HepG2 (cell line): ENCODE results near the gene MAMSTR. TPM values are rescaled to one million over a fixed set of nuclear protein-coding genes. Genes with fewer than 3 reads are reported as not detected.
A peak's percentile ranks its signal among the peaks of the same experiment; 100 is the strongest.

ENCODE experiments used
- ATF7 ChIP-seq, 2 experiments: fragments of 450-650 bp in 1 of 2; sonication (generic) in 1 of 2; formaldehyde crosslinking in 1 of 2; IDR thresholded peaks; 2 replicates each; pipeline versions ENCODE4 v1.4.0 to v1.6.1; 2016 to 2020; ENCODE audit warnings: antibody characterized with exemption in 1 of 2, mild to moderate bottlenecking in 1 of 2, missing genetic modification reagents in 1 of 2
- CEBPG ChIP-seq: IDR thresholded peaks from 2 replicates; pipeline ENCODE4 v1.6.1; 2016
- EP300 ChIP-seq, 3 experiments: sonication (generic) in 1 of 3; formaldehyde crosslinking in 1 of 3; IDR thresholded peaks; 2 replicates each; pipeline versions ENCODE4 v1.5.1 to v1.6.1; 2011 to 2020; ENCODE audit warnings: low read depth in 2 of 3, low read length in 2 of 3, borderline replicate concordance in 1 of 3, improper control_type of control experiment in 1 of 3, mild to moderate bottlenecking in 1 of 3, missing genetic modification reagents in 1 of 3, moderate library complexity in 1 of 3
- HNRNPL ChIP-seq: fragments of 200-400 bp; formaldehyde crosslinking; IDR thresholded peaks from 2 replicates; pipeline ENCODE4 v1.6.1; 2017; ENCODE audit warnings: mild to moderate bottlenecking, low read depth, low read length
- KDM6A ChIP-seq: IDR thresholded peaks from 2 replicates; pipeline ENCODE4 v1.6.1; 2016; ENCODE audit warnings: low read depth
- MED8 ChIP-seq: sonication (generic); formaldehyde crosslinking; IDR thresholded peaks from 2 replicates; pipeline ENCODE4 v1.8.1; 2023; ENCODE audit warnings: mild to moderate bottlenecking, missing genetic modification reagents; ENCODE audit not compliant: insufficient replicate concordance
- NCOA2 ChIP-seq: sonication (generic); formaldehyde crosslinking; IDR thresholded peaks from 2 replicates; pipeline ENCODE4 v1.8.0; 2022; ENCODE audit warnings: inconsistent platforms
- NFE2 ChIP-seq: sonication (generic); formaldehyde crosslinking; IDR thresholded peaks from 2 replicates; pipeline ENCODE4 v1.4.0; 2020; ENCODE audit warnings: missing genetic modification reagents
- NR2F6 ChIP-seq, 2 experiments: IDR thresholded peaks; 2 replicates each; pipeline ENCODE4 v1.6.1; 2016; ENCODE audit warnings: antibody characterized with exemption in 1 of 2, mild to moderate bottlenecking in 1 of 2
- POLR2A ChIP-seq, 2 experiments: IDR thresholded peaks; 2 replicates each; pipeline ENCODE4 v1.6.1; 2011; ENCODE audit warnings: low read depth in 2 of 2, low read length in 2 of 2, mild to moderate bottlenecking in 1 of 2, moderate library complexity in 1 of 2; ENCODE audit not compliant: insufficient read depth in 1 of 2
- PRPF4 ChIP-seq: fragments of 200-400 bp; formaldehyde crosslinking; IDR thresholded peaks from 2 replicates; pipeline ENCODE4 v1.6.1; 2016; ENCODE audit warnings: low read length, low read depth; ENCODE audit not compliant: poor library complexity, severe bottlenecking
- RBM39 ChIP-seq: fragments of 200-400 bp; formaldehyde crosslinking; IDR thresholded peaks from one replicate; pipeline ENCODE4 v1.6.1; 2018; ENCODE audit warnings: antibody characterized with exemption, mild to moderate bottlenecking, low read depth, low read length; ENCODE audit not compliant: poor library complexity, severe bottlenecking
- SOX5 ChIP-seq: IDR thresholded peaks from 2 replicates; pipeline ENCODE4 v1.6.1; 2016; ENCODE audit warnings: borderline replicate concordance
- ZNF251 ChIP-seq: sonication (generic); formaldehyde crosslinking; IDR thresholded peaks from 2 replicates; pipeline ENCODE4 v1.9.0; 2021; ENCODE audit warnings: mild to moderate bottlenecking, missing genetic modification reagents
- ZNF547 ChIP-seq: sonication (generic); formaldehyde crosslinking; IDR thresholded peaks from 2 replicates; pipeline ENCODE4 v1.5.1; 2020; ENCODE audit warnings: mild to moderate bottlenecking, missing genetic modification reagents
- ZNF556 ChIP-seq: sonication (generic); formaldehyde crosslinking; IDR thresholded peaks from 2 replicates; pipeline ENCODE4 v1.4.0; 2020; ENCODE audit warnings: mild to moderate bottlenecking, missing genetic modification reagents, borderline replicate concordance
- ZNF780A ChIP-seq: sonication (generic); formaldehyde crosslinking; IDR thresholded peaks from 2 replicates; pipeline ENCODE4 v1.8.0; 2022; ENCODE audit warnings: mild to moderate bottlenecking, missing genetic modification reagents, moderate library complexity
- polyA plus RNA-seq, 8 experiments: library from polyadenylated mRNA; depleted of rRNA in 3 of 8; stranded (reverse) in 7 of 8; unstranded in 1 of 8; fragments of >200 nt; fragmentation: Illumina TruSeq in 4 of 8; extraction: Trizol in 4 of 8; gene quantifications; 2 replicates each; pipeline versions ENCODE4 v1.2.1 to v1.2.3, GENCODE V29; 2011 to 2016; ENCODE audit warnings: low read depth in 4 of 8, missing spikeins in 1 of 8, mixed read lengths in 1 of 8; ENCODE audit not compliant: insufficient read depth in 1 of 8
- total RNA-seq, 5 experiments: library from RNA; depleted of rRNA; stranded (reverse); fragments of >200 nt; fragmentation: Illumina TruSeq; extraction: Trizol; gene quantifications; 2 replicates each; pipeline ENCODE4 v1.2.3, GENCODE V29; 2016; ENCODE audit warnings: low read depth in 1 of 5
- TF ChIP-seq, protein P1 (sequence below): sonication (generic); formaldehyde crosslinking; IDR thresholded peaks from 2 replicates; pipeline ENCODE4 v1.5.1; 2020; ENCODE audit warnings: mild to moderate bottlenecking, missing genetic modification reagents, moderate library complexity
- TF ChIP-seq, protein P2 (sequence below): sonication (generic); formaldehyde crosslinking; IDR thresholded peaks from 2 replicates; pipeline ENCODE4 v1.4.0; 2020; ENCODE audit warnings: missing genetic modification reagents
- TF ChIP-seq, protein P3 (sequence below): IDR thresholded peaks from 2 replicates; pipeline ENCODE4 v1.6.1; 2016; ENCODE audit warnings: mild to moderate bottlenecking
- TF ChIP-seq, protein P4 (sequence below): IDR thresholded peaks from 2 replicates; pipeline ENCODE4 v1.6.1; 2016; ENCODE audit warnings: missing compliant biosample characterization, missing genetic modification reagents, borderline replicate concordance
- TF ChIP-seq, protein P5 (sequence below): IDR thresholded peaks from 2 replicates; pipeline ENCODE4 v1.6.1; 2012; ENCODE audit warnings: low read depth, low read length, improper control_type of control experiment

Gene MAMSTR
- total and polyA plus RNA-seq, 2 of the 13 experiments (the other 11 are each of a cell fraction or from before 2014, with no cell fraction given), result 2.2 to 2.4 TPM

DNA sequence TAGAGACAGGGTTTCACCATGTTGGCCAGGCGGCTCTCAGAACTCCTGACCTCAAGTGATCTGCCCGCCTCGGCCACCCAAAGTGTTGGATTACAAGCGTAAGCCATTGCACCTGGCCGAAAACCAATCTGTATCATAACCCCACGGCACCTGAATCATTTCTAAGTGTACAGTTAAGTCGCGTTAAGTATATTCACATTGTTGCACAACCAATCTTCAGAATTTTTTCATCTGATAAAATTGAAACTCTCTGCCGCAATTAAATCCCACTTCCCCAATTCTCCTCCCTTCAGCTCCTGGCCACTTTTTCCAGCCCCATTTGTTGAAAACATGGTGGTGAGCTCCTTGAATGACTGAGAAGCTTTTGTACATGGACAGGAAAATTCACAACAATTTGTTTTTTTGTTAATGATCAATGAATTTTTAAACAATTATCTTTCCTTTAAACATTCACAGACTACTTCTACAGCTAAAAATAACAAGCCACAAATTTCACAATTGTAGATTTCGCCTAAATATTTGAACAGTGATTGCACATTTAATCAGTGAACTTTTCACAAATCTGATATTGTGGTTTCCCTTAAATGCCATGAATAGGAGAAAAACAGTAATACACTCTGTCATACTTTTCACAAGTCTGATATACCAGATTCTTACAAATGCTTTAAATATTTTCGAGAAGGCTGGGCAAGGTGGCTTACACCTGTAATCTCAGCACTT is 49.6 kb upstream of the MAMSTR start (continued):
- TF ChIP-seq, protein P1, sequence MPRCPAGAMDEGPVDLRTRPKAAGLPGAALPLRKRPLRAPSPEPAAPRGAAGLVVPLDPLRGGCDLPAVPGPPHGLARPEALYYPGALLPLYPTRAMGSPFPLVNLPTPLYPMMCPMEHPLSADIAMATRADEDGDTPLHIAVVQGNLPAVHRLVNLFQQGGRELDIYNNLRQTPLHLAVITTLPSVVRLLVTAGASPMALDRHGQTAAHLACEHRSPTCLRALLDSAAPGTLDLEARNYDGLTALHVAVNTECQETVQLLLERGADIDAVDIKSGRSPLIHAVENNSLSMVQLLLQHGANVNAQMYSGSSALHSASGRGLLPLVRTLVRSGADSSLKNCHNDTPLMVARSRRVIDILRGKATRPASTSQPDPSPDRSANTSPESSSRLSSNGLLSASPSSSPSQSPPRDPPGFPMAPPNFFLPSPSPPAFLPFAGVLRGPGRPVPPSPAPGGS (CRISPR knock-in tag), result no peak
- no peak for TF ChIP-seq ZNF780A (CRISPR knock-in tag)
- TF ChIP-seq, protein P2, sequence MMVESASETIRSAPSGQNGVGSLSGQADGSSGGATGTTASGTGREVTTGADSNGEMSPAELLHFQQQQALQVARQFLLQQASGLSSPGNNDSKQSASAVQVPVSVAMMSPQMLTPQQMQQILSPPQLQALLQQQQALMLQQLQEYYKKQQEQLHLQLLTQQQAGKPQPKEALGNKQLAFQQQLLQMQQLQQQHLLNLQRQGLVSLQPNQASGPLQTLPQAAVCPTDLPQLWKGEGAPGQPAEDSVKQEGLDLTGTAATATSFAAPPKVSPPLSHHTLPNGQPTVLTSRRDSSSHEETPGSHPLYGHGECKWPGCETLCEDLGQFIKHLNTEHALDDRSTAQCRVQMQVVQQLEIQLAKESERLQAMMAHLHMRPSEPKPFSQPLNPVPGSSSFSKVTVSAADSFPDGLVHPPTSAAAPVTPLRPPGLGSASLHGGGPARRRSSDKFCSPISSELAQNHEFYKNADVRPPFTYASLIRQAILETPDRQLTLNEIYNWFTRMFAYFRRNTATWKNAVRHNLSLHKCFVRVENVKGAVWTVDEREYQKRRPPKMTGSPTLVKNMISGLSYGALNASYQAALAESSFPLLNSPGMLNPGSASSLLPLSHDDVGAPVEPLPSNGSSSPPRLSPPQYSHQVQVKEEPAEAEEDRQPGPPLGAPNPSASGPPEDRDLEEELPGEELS (CRISPR knock-in tag), result no peak
- TF ChIP-seq ZNF556 (CRISPR knock-in tag), result no peak
- TF ChIP-seq EP300 (IDR thresholded peaks at IDR 0.05; ENCODE audit: low read depth in 2 of 2, low read length in 2 of 2), result peak in 1 of 2 experiments; percentile 60; a peak in 2 of 4 replicates
- TF ChIP-seq EP300 (CRISPR knock-in tag; IDR thresholded peaks at IDR 0.05; ENCODE audit: borderline replicate concordance), result no peak
- TF ChIP-seq NR2F6 (IDR thresholded peaks at IDR 0.05), result no peak
- TF ChIP-seq NR2F6 (CRISPR knock-in tag; IDR thresholded peaks at IDR 0.05), result no peak; the same call in 1 of the 2 replicates
- no peak for TF ChIP-seq NFE2 (CRISPR knock-in tag)
- TF ChIP-seq, protein P3, sequence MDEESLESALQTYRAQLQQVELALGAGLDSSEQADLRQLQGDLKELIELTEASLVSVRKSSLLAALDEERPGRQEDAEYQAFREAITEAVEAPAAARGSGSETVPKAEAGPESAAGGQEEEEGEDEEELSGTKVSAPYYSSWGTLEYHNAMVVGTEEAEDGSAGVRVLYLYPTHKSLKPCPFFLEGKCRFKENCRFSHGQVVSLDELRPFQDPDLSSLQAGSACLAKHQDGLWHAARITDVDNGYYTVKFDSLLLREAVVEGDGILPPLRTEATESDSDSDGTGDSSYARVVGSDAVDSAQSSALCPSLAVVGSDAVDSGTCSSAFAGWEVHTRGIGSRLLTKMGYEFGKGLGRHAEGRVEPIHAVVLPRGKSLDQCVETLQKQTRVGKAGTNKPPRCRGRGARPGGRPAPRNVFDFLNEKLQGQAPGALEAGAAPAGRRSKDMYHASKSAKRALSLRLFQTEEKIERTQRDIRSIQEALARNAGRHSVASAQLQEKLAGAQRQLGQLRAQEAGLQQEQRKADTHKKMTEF (CRISPR knock-in tag), result 0 out of 2 replicates have a peak, but pooled peaks have one; percentile 28
- TF ChIP-seq, protein P4, sequence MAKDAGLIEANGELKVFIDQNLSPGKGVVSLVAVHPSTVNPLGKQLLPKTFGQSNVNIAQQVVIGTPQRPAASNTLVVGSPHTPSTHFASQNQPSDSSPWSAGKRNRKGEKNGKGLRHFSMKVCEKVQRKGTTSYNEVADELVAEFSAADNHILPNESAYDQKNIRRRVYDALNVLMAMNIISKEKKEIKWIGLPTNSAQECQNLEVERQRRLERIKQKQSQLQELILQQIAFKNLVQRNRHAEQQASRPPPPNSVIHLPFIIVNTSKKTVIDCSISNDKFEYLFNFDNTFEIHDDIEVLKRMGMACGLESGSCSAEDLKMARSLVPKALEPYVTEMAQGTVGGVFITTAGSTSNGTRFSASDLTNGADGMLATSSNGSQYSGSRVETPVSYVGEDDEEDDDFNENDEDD (CRISPR knock-in tag), result no peak
- TF ChIP-seq NCOA2 (CRISPR knock-in tag), result peak; percentile 76
- TF ChIP-seq RBM39, result no peak
- peak; percentile 39; the same call in 1 of the 2 replicates for TF ChIP-seq SOX5 (CRISPR knock-in tag)
- no peak for TF ChIP-seq ATF7 (IDR thresholded peaks at IDR 0.05)
- TF ChIP-seq ATF7 (CRISPR knock-in tag; IDR thresholded peaks at IDR 0.05), result no peak
- TF ChIP-seq HNRNPL, result no peak
- TF ChIP-seq, protein P5, sequence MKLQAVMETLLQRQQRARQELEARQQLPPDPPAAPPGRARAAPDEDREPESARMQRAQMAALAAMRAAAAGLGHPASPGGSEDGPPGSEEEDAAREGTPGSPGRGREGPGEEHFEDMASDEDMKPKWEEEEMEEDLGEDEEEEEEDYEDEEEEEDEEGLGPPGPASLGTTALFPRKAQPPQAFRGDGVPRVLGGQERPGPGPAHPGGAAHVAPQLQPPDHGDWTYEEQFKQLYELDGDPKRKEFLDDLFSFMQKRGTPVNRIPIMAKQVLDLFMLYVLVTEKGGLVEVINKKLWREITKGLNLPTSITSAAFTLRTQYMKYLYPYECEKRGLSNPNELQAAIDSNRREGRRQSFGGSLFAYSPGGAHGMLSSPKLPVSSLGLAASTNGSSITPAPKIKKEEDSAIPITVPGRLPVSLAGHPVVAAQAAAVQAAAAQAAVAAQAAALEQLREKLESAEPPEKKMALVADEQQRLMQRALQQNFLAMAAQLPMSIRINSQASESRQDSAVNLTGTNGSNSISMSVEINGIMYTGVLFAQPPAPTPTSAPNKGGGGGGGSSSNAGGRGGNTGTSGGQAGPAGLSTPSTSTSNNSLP, result no peak
- TF ChIP-seq PRPF4, result no peak
- no peak for TF ChIP-seq MED8
- TF ChIP-seq CEBPG (CRISPR knock-in tag), result peak; percentile 59
- no peak for TF ChIP-seq POLR2A (IDR thresholded peaks at IDR 0.05; ENCODE audit: insufficient read depth in 1 of 2, low read depth in 2 of 2, low read length in 2 of 2)
- TF ChIP-seq ZNF251, result no peak
- no peak for TF ChIP-seq KDM6A (CRISPR knock-in tag)
- TF ChIP-seq ZNF547, result no peak
